Fibroblast of peridontal ligament (primary cell): Measurements from ENCODE around the gene KIF5C.
A peak's percentile ranks its signal among the peaks of the same experiment; 100 is the strongest.

Source experiments
- DNase-seq: peaks from one replicate; pipeline ENCODE4 v3.0.0-alpha.2; 2010; ENCODE audit errors: extremely low read depth

Gene KIF5C

DNA sequence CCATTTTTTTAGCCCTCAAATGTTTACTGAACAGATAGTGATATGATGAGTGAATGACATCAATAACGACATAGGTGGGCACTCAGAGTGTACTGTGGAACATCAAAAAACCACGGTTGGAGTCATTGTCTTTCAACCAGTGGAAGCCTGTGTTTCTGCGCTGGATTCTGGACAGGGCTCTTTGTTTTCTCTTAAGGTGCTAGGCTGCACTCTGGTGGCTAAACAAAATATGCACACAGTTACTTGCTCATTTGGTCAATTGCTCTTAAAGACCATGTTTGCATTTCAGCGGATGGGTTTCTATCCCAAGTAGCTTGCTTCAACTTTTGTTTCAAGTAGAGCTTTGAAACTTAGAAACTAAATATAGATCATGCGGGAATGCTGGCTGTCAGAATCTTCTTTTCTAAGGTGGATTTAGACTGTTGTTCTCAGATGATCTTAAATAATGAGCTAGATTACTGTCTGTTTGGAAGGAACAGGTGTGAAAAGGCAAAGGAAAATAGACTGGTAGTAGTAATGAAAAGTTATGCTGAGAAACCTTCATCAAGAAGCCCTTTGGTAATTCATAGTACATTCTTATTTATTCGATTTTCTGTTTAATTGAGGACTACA lies 115.0 kb downstream of the KIF5C start:
- DNase-seq: peak; percentile 93

DNA sequence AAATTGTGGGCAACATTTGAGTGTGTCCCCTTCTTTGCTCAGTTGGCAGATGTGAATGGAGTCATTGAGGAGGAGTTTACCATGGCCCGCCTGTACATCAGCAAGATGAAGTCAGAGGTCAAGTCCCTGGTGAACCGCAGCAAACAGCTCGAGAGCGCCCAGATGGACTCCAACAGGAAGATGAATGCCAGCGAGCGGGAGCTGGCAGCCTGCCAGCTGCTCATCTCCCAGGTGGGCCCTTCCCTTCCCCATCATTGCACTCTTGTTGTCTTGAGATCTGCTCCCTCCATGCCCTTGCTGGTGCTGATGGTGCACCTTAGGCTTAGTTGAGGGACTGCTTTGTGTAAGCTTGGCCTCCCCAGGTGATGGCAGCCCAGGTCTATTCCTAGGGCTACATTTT lies 115.9 kb downstream of the KIF5C start:
- no peak for DNase-seq

DNA sequence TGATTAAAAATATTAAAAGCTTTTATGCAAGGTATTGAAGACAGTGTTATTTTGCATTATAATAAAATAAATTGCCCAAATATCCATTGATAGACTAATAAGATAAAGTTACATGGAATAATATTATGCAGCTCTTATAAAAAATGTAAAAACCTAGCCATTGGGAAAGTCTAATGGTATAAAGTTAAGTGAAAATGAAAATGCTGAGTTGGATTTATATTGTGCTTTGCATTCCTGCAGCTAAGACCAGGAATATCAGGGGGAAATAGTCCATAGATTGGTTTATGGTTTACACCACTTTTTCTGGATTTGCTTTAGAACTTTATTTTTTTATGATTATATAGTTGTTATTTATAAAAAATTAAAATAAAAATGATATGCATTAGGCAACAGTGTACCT lies 117.4 kb downstream of the KIF5C start:
- no peak for DNase-seq

DNA sequence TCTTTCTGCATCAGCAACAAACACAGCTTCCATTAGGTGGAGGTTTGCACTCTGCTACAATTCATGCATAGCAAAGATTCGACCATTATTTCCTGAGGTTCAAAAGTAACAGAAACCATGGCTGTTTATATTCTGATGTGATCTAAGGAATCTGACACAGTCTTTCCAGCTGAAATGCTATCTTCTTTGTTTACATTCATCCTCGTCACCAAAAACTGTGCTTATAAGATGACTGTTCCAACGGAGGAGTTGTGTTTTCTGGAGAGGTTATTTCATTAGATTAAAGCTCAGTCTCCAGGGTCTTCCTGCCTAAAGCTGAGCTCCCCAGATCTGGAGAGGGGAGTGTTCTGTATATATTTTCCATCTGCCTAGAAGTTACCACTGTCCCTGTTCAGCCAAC lies 118.3 kb downstream of the KIF5C start:
- DNase-seq: no peak

GRCh38 chr2:148994341-148994740 lies 119.3 kb downstream of the KIF5C start:
- DNase-seq: no peak

GRCh38 chr2:148996805-148997204 lies 121.8 kb downstream of the KIF5C start:
- no peak for DNase-seq

GRCh38 chr2:148998165-148998830 lies 123.3 kb downstream of the KIF5C start:
- DNase-seq: no peak

- DNase-seq: no peak
These were observed 123.8 kb downstream of the KIF5C start for GRCh38 chr2:148998831-148999200.

GRCh38 chr2:148999451-148999921 lies 124.5 kb downstream of the KIF5C start:
- no peak for DNase-seq

DNA sequence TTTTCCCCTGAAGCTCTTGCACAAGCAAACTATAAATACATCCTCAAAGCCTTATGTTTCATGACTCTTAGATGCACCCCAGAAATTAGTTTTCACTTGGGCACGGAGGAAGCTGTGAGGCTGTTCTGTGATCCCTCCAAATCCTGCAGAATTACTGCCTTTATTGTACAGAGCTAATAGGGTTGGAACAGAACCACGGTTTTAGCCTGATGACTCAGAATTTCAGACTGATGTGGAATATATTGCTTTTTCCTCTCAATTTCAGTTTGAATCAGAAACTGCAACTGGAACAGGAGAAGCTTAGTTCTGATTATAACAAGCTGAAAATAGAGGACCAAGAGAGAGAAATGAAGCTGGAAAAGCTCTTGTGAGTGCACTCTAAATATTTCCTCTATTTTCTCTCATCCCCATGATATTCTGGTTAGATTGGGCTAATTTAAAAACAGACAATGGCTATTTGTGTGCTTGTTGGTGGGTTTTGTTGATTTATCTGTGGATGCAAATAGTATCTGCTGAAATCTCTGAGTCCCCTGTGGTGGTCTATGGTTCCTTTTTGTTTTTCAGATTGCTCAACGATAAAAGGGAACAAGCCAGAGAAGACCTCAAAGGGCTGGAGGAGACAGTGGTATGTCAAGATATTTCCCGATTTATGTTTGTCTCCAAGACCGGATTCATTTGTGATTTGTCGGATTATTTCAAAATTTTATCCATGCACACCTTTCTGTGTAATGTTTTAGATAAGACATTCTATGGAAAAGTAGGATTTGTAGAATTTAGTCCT lies 125.3 kb downstream of the KIF5C start:
- DNase-seq: peak; percentile 20

GRCh38 chr2:149001496-149001895 lies 126.5 kb downstream of the KIF5C start:
- no peak for DNase-seq

DNA sequence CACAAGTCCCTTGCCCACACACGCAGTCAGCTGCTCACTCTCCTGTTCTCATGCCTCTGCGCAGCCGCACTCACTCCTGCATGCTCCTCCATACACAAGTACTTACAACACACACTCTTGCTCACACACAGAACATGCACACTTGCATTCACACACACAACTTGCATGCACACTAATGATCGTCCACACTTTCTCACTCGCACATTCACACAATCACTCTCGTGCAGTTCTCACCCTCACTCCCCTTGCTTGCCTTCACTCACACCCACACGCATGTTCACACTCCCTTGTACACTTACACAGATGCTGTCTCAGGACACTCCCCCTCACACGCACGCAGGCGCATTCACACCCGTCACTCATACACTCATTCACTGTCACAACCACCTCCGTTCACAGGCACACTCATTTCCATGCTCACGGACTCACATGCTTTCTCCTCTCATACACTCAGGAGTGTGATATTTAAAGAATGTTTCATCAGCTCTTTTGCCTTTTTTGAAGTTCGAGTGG lies 127.4 kb downstream of the KIF5C start:
- DNase-seq: no peak

DNA sequence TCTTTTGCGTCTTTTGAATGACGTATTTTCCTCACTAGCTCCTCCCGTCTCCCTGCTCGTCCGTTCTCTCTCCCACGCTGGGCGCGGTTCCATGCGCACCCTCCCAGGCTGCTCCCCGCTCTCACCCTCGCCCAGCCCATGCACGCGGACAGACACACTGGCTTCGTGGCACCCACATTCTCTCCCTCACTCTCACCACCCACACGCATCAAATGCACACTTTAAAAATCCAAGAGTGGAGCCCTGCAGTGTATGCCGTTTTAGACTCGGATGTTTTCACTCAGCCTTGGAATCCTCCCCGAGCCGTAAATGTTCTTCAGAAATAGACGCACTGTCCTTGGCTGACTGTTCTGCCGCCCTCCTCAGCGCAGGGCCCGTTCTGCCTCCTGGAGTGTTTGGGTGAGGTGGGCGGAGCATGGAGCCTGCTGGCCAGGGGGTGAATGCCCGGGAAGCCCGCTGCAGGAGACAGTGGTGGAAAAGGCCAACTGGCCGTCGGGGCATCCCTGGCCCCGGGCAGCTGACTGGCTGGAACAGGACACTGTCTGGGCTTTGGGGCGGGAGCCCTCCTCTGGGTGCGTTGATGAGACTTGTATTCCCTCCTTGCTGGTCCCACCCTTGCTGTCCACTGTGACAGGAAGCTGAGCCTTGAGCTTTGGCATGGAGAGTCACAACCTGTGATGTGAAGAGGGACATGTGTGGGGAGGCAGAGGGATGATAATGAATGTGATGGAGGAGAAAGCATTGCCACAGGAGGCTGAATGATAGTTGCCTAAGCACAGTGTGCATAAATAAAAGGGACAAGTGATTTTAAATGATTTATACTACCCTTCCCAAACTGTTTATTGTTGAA lies 128.1 kb downstream of the KIF5C start:
- DNase-seq: no peak

DNA sequence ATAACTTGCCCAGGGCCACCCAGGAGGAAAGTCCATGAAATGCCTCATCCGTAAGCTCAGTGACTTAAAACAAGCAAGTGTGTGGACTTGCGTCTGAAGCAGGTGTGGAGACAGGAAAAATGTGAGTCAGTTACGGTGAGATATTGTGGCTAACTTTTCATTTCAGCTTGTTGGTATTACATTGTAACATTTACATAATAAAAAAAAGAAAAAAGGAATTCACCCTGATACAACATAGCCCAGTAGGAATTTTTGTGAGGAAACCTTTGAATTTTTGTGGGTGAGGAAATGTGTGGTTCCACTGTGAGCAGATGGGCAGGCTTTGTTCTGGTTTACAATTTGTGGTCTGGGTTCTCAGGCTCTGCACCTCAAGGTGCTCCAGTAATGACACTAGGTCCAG lies 129.8 kb downstream of the KIF5C start:
- no peak for DNase-seq

DNA sequence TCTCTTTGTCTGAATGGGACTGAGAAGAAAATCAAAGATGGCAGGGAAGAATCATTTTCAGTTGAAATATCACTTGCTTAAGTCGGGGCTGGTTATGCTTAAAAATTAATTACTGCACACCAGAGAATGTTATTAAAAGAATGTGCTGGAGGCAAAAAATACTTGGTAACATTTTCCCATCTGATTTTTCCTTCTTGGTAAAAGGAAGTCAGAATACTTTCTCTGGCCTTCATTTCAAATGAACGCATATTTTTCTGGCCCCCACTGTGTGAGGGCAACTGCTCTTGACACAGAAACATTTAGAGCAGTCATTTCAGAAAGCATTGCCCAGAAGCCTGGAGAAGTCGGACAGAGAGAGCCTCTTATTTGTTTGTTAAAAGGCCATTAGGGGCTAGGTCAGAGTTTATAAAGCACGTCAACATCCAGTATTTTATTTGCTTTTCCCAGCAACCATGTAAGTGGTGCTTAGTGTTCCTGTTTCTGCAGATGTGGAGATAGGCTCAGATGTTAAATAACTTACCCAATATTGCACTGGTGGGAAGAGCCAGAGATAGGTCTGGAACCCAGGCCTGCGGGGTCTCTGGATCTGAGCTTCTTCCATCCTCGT lies 130.5 kb downstream of the KIF5C start:
- no peak for DNase-seq

DNA sequence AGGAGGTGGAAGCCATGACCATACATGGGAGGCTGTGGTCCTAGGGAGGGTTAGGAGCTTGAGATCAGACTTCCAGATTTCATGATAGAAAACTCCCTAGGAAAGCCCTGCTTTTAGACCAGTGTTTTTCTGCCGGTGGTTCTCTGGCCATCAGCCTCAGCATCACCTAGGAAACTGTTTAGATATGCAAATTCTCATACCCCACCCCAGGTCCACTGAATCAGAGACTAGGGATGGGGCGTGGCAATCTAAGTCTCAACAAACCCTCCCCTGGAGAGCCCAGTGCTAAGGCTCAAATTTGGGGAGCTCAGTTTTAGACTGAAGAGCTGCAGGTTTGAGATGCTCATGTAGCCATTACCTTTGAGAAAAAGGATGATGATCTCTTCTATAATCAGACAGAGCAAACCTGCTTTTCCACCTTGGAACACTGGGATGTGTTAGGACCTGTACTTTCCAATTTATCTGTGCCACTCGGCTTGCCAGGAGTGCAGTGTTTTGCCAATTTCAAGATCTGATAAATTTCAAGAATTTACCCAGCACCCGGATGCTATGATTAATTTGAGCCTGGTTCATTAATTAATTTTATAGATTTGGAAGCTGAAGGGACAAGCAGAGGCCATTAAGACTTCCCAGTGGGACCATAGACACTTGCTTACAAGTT lies 132.0 kb downstream of the KIF5C start:
- DNase-seq: no peak

GRCh38 chr2:149008381-149008780 lies 133.4 kb downstream of the KIF5C start:
- no peak for DNase-seq

DNA sequence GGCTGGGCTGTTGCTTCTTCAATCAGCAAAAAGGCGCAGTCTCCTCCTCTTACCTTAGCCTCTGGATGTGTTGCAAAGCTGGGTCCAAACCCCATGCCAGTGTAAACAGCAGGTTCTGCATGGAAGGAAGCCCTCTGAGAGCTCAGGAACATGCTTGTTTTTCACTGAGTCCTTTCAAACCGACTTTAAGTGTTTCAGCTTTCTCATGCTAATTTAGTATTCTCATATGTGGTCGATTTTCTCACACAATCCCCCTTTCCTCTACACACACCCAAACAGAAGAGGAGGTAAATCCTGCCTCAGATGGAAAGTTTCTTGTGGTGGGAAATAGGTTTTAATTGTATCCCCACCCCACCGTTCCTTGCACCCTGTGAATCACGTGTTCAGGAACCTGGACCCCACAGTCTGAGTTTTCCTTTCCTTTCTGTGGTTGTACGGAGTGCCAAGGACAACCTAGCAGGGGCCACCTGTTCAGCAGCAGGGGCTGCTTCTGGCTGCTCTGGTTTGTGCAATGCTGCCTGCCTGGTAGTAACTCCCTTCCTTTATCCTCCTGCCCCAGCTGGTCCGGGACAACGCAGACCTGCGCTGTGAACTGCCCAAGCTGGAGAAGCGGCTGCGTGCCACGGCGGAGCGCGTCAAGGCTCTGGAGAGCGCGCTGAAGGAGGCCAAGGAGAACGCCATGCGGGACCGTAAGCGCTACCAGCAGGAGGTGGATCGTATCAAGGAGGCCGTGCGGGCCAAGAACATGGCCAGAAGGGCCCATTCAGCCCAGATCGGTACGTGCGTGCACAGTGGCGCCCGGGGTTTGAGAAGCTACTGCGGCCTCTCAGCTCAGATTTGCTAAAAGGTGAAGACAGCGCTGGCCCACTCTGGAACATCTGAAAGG lies 134.8 kb downstream of the KIF5C start:
- no peak for DNase-seq

GRCh38 chr2:149012545-149012944 lies 137.5 kb downstream of the KIF5C start:
- DNase-seq: no peak

GRCh38 chr2:149015501-149015900 lies 140.5 kb downstream of the KIF5C start:
- no peak for DNase-seq
